NCI-H446 (cell line): ENCODE results near the gene ITGAX.
A peak's percentile ranks its signal among the peaks of the same experiment; 100 is the strongest.
"Not testable (repeated sequence)": the region's sequence is repeated elsewhere in the genome, so short reads cannot be mapped to it uniquely, and the experiment has no call there.

ENCODE experiments used
- DNase-seq, 2 experiments: peaks; one replicate each; lab custom pipeline; 2025; lab: John Stamatoyannopoulos, UW

The ITGAX gene

GRCh38 chr16:31354394-31355291 lies at the start of gene ITGAX:
TSS of gene ITGAX (plus strand) at chr16:31355176. CDS start at chr16:31355255, 79 bp downstream.
- DNase-seq, result no peak

- DNase-seq, result no peak
Measured at GRCh38 chr16:31305219-31305618, 49.8 kb upstream of the ITGAX start.

GRCh38 chr16:31308381-31308780 lies 46.6 kb upstream of the ITGAX start:
- not testable (repeated sequence) for DNase-seq

- DNase-seq, result no peak
Measured at GRCh38 chr16:31322500-31322899, 32.5 kb upstream of the ITGAX start.

DNA sequence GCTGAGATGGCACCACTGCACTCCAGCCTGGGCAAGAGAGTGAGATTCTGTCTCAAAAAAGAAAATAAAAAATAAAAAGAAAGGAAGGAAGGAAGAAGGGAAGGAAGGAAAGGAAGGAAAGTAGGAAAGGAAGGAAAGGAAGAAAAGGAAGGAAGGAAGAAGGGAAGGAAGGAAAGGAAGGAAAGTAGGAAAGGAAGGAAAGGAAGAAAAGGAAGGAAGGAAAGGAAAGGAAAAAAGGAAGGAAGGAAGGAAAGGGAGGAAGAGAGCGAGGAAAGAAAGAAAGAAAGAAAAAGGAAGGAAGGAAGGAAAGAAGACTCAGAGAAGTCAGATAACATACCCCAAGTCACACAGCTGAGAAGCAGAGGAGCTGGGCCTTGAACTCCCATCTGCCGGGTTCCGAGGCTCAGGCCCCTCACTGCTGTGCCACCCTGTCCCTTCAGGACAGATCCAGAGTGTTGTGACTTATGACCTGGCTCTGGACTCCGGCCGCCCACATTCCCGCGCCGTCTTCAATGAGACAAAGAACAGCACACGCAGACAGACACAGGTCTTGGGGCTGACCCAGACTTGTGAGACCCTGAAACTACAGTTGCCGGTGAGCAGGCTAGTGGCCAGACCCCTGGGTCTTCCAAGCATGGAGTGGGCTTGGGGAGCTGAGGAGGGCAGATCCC lies 30.9 kb upstream of the ITGAX start:
- no peak for DNase-seq

GRCh38 chr16:31325171-31325570 lies 29.8 kb upstream of the ITGAX start:
- DNase-seq, result no peak

- no peak for DNase-seq
Measured at GRCh38 chr16:31327646-31328225, 27.2 kb upstream of the ITGAX start.

GRCh38 chr16:31328322-31329052 lies 26.5 kb upstream of the ITGAX start:
- DNase-seq, result no peak

DNA sequence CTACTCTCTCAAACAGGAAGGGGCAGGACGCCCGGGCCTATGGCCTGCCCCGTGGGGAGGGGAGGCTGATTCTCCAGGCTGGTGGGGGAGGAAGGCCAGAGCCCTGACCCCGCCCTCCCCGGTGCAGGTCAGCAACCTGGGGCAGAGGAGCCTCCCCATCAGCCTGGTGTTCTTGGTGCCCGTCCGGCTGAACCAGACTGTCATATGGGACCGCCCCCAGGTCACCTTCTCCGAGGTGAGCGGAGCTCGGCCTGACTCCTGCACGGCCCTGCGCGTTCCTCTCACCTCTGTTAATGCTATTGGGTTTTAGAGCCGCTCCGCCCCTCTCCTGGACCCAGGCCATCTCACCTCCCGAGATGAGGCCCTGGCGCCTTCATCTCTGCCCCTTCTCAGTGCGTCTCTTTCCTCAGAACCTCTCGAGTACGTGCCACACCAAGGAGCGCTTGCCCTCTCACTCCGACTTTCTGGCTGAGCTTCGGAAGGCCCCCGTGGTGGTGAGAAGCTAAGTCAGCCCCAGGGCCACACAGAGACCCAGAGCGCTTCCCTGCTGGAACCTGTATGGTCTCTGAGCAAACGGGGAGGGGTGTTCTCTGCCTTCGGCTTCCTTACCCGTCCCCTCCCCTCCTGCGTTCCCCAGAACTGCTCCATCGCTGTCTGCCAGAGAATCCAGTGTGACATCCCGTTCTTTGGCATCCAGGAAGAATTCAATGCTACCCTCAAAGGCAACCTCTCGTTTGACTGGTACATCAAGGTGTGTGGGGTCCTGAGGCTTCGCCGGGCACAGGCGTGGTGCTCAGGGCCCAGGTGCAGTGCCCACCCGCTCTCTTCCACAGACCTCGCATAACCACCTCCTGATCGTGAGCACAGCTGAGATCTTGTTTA lies 25.1 kb upstream of the ITGAX start:
- no peak for DNase-seq

- no peak for DNase-seq
Measured at GRCh38 chr16:31330553-31330890, 24.5 kb upstream of the ITGAX start.

DNA sequence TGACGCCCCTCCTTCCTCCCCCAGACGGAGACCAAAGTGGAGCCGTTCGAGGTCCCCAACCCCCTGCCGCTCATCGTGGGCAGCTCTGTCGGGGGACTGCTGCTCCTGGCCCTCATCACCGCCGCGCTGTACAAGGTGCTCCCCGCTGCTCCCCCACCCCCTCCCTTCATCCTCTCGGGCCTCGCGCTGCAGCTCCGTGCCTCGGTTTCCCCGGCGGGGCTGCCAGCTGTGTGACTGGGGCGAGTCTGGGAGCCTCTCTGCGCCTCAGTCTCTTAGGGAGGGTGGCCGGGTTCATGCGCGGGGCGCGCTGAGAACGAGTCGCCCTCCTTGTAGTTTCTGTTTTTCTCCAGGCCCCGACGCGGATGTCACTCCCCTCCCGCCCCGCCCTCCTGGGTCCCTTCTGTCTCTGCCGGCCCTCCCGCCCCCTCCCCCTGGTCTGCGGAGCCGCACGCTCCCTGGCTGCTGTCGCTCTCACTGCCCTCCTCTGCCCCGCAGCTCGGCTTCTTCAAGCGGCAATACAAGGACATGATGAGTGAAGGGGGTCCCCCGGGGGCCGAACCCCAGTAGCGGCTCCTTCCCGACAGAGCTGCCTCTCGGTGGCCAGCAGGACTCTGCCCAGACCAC lies 23.7 kb upstream of the ITGAX start:
- DNase-seq, result no peak

DNA sequence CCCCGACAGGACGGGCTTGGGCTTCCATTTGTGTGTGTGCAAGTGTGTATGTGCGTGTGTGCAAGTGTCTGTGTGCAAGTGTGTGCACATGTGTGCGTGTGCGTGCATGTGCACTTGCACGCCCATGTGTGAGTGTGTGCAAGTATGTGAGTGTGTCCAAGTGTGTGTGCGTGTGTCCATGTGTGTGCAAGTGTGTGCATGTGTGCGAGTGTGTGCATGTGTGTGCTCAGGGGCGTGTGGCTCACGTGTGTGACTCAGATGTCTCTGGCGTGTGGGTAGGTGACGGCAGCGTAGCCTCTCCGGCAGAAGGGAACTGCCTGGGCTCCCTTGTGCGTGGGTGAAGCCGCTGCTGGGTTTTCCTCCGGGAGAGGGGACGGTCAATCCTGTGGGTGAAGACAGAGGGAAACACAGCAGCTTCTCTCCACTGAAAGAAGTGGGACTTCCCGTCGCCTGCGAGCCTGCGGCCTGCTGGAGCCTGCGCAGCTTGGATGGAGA lies 23.1 kb upstream of the ITGAX start:
- no peak for DNase-seq

DNA sequence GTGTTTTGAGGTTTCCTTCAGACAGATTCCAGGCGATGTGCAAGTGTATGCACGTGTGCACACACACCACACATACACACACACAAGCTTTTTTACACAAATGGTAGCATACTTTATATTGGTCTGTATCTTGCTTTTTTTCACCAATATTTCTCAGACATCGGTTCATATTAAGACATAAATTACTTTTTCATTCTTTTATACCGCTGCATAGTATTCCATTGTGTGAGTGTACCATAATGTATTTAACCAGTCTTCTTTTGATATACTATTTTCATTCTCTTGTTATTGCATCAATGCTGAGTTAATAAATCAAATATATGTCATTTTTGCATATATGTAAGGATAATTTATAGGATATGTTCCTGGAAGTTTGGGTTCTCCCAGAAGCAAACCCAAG lies 22.4 kb upstream of the ITGAX start:
- no peak for DNase-seq

DNA sequence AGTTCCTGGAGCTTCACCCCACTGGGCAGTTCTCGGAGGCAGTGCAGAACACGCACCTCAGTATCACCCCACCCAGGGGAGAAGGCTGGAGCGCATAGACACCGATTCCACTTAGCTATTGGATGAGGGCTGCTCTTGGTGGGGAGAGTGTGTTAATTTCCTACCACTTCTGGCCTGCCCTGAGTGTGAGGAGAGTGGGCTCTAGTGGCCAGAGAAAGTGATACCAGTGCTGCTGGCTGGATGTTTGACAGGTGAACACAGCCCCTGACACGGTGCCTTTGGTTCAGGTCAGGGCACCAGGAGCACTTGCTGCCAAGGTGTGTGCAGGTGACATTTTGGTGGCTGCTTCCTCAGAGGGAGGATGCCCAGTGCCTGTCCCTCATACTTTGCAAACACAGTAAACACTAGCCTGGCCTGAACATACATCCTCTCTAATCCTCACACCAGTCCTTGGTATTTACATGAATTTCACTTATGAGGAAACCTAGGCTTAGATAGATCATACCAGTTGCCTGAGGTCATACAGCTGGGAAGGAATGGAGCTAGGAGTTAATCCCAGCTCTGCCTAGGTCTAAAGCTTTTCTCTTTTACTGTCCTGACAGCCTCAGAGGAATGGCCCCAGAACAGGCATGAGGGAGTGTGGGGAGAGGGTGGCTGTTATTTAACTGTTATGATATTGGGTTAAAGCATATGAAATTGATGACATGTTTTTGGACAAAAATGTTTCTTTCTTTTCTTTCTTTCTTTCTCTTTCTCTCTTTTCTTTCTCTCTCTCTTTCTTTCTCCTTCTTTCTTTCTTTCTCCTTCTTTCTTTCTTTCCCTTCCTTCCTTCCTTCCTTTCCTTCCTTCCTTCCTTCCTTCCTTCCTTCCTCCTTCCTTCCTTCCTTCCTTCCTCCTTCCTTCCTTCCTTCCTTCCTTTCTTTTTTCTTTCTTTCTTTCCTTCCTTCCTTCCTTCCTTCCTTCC lies 21.0 kb upstream of the ITGAX start:
- peak in 1 of 2 experiments; percentile 42 for DNase-seq

DNA sequence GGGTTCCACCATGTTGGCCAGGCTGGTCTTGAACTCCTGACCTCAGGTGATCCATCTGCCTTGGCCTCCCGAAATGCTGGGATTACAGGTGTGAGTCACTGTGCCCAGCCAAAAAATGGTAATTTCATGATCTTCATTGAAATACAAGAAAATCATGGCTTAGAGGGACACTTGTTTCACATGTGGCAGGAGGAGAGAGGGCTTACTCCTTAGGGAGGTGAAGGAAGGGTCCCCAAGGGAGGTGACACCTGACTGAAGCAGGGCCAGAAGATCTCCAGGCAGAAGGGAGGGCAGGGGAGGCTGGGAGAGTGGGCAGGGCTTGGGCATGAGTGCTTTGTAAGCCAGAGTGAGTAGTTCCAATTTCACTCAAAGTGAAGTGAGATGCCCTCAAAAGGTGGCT lies 20.0 kb upstream of the ITGAX start:
- no peak for DNase-seq

DNA sequence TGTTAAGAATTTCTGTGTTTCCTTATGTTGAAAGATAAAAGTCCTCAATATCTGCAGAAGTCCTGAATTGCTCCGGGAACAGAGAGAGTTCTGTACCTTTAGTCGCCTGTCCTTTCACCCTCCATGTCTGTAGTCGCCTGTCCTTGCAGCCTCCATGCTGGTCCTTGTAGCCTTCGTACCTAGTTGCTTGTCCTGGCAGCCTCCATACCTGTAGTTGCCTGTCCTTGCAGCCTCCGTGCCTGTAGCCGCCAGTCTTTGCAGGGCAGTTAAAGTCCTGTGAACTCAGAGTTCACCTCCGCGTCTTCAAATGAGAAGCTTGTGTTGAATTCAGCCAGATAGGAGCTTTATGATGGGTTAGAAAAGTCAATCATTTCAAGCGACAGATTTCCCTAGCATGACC lies 19.5 kb upstream of the ITGAX start:
- no peak for DNase-seq

GRCh38 chr16:31338166-31338685 lies 16.8 kb upstream of the ITGAX start:
- not testable (repeated sequence) for DNase-seq

DNA sequence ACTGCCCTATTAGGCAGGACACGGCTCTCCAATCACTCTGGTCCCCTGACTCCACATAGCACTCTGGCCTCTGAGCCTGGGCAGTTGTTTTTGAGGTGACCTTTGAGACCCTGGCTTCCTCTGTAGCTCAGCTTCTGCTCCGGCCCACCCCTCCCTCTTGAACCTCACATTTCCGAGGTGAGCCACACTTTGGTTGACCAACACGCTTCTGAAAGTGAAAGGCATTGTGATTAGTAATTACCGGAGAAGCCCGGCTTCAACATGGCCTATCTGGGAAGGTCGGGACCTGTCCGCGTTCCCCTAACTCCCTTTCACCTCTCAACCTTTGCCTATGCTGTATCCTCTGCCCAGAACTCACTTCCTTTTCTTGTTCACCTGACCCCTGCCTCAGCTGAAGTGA lies 10.3 kb upstream of the ITGAX start:
- DNase-seq, result no peak

GRCh38 chr16:31347445-31347844 lies 7.5 kb upstream of the ITGAX start:
- no peak for DNase-seq
